ENCODE measurements around the gene SLFN5.
"Not testable (repeated sequence)": the region's sequence is repeated elsewhere in the genome, so short reads cannot be mapped to it uniquely, and the experiment has no call there.

Gene SLFN5

DNA sequence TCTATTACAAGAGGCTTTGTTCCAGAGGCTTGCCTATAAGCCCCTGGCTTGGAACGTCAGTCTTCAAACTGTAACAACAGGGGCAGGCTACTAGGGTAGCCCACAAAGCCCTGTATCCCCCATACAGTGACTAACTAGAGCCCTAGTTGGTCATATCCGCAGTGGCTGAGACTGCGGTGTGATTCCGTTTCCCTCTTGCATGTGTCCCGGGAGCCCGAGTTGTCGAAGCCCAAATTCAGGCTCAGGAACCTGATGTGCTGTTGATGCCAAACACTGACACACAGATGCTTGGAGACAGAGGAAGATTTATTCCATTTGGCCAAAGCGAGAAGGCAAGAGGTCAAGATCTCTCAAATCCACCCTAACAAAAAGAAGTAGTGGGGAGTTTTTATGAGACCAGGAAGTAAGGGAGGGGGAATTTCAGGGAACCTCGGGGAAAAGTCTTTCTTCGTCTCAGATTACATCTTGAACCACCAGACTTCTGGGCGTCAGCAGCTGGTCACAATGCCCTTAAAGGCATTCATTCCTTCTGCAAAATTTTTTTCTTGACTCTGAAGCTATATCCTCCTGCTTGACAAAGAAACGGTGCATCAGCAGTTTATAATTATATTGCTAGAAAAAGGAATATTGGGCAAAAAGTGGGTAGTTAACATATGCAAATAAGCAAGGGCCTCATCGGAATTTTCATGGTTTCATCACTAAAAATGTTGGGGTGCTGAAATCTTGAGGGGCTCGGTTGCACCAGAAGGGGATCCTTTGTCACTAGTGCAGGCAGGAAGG is 879 bp downstream of the SLFN5 start:
- no peak for DNase-seq

GRCh38 chr17:35244341-35245195 is 1.7 kb downstream of the SLFN5 start:
- DNase-seq: no peak

- DNase-seq: no peak
These were observed 2.3 kb downstream of the SLFN5 start for GRCh38 chr17:35245196-35245486.

DNA sequence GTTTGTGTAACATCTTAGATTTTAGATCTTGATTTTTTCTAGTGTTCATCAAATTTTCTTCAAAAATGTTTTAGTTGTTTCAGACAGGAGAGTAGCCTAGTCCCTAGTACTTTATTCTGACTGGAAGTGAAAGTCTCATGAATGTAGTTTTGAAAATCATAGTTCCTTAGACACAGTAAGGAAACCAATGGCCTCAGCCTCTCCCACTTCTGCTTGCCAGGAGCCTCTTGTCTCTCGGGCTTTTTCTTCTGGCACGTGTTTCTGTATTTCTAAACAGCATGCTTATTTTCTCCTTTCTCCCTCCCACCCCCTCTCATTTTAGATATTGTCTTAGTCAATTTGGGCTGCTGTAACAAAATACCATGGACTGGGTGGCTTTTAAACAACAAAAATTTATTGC is 9.8 kb downstream of the SLFN5 start:
- no peak for DNase-seq

- DNase-seq: no peak
These were observed 11.4 kb downstream of the SLFN5 start for GRCh38 chr17:35254107-35254773.

DNA sequence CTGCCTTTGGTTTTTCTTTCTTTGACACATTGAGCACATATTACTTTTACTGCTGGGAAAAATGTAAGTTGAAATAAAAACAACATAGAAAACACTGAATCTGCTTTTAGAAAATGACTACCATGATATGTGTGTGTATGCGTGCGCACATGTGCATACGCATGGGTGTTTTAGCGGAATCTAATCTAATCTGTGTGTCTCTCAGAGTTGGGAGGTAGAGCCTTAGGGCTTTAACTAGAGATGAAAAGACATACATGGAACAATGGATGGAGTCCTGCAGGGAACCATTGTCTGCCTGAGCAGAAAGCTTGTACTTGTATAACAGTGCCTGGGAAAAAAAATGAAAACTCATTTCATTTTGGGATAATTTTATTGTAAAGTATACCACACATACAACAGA is 12.4 kb downstream of the SLFN5 start:
- DNase-seq: no peak

DNA sequence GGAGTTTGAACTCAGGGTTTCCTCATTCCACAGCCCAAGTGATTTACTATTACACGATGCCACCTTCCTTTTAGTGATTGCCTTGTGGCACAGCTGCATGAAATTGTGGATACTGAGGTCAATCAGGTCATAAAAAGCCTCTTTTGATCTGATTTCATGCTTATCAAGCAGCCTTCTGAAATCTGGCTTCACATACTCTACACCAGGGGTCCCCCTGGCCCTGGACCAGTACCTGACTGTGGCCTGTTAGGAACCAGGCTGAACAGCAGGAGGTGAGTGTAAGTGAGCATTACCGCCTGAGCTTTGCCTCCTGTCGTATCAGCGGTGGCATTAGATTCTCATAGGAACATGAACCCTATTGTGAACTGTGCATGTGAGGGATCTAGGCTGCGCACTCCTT is 13.8 kb downstream of the SLFN5 start:
- no peak for DNase-seq

GRCh38 chr17:35257208-35257659 is 14.4 kb downstream of the SLFN5 start:
- DNase-seq: peak; percentile 86

- no peak for DNase-seq
These were observed 16.1 kb downstream of the SLFN5 start for GRCh38 chr17:35259001-35259400.

DNA sequence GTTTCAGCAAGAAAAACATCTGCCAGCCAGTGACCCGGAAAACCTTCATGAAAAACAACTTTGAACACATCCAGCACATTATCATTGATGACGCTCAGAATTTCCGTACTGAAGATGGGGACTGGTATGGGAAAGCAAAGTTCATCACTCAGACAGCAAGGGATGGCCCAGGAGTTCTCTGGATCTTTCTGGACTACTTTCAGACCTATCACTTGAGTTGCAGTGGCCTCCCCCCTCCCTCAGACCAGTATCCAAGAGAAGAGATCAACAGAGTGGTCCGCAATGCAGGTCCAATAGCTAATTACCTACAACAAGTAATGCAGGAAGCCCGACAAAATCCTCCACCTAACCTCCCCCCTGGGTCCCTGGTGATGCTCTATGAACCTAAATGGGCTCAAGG is 22.2 kb downstream of the SLFN5 start:
- DNase-seq: no peak

DNA sequence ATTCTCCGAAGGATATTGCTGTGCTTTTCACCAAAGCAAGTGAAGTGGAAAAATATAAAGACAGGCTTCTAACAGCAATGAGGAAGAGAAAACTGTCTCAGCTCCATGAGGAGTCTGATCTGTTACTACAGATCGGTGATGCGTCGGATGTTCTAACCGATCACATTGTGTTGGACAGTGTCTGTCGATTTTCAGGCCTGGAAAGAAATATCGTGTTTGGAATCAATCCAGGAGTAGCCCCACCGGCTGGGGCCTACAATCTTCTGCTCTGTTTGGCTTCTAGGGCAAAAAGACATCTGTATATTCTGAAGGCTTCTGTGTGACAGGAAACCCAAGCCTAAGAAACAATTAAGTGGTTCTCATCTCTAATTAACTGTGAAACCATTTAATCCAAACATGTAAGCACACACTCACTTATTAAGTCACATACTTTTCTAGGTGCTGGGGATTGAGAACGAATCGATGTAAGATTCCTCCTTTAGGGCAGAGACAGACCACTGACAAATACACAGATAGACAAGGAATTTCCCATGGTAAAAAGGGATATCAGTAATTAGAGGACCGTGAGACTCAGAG is 22.8 kb downstream of the SLFN5 start:
- no peak for DNase-seq

- DNase-seq: not testable (repeated sequence)
These were observed 31.5 kb downstream of the SLFN5 start for GRCh38 chr17:35274167-35275066.

- not testable (repeated sequence) for DNase-seq
These were observed 35.6 kb downstream of the SLFN5 start for GRCh38 chr17:35278454-35278853.

GRCh38 chr17:35278876-35279275 is 36.0 kb downstream of the SLFN5 start:
- DNase-seq: not testable (repeated sequence)

- no peak for DNase-seq
These were observed 40.9 kb downstream of the SLFN5 start for GRCh38 chr17:35283767-35284166.

GRCh38 chr17:35284955-35285354 is 42.1 kb downstream of the SLFN5 start:
- DNase-seq: no peak

DNA sequence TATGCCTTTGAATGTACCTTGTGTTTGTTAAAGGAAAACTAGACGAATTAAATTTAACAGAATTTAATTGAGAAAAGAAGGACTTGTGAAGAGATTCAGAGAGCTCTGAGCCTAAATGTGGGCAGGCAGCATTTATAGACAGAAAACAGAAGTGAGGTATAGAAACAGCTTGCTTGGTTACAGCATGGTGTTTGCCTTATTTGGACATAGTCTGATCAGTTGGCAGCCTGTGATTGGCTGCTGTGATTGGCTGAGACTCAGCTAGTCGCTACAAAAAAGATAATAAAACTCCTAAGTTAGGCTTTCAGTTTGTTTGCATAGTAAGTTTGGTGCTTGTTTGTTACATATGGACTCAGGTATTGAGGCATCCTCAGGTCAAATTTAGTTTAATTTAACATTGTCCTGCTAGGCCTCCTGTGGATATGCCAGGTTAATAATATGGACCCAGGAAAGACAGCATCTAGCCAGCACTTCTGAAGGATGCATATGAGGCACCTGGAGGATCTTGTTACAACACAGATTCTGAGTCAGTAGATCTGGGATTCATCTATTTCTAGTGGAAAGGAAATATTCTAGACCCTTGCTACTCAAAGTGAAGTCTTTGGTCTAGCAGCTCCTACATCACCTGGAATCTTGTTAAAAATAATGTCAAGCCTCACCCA is 43.4 kb downstream of the SLFN5 start:
- no peak for DNase-seq

DNA sequence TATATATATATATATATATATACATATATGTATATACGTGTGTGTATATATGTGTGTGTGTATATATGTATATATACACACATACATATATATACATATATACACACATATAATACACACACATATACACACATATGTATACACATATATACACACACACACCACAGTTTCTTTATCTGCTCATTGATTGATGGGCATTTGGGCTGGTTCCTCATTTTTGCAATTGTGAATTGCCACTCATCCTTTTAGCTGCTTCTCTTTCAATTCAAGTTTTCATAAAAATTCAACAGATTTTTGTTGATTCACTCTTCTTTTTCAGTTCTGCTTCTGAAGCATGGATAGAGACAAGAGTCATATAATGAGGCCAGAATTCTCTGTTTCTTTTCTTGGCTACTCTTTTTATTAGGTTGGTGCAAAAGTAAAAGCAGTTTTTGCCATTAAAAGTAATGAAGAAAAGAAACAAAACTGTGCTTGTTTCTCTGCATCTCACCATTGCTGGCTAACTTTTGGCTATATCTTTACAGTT is 44.5 kb downstream of the SLFN5 start:
- DNase-seq: no peak

DNA sequence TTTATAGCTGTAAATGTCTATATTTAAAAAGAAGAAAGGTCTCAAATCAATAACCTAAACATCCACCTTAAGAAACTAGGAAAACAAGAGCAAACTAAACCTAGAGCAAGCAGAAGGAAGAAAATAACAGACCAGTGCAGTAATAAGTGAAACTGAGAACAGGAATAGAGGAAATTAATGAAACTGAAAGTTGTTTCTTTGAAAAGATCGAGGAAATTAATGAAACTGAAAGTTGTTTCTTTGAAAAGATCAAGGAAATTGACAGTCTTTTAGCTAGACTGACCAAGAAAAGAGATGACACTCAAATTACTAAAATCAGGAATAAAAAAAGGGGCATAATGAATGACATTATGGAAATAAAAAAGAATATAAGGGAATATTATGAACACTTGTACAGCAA is 46.4 kb downstream of the SLFN5 start:
- no peak for DNase-seq

DNA sequence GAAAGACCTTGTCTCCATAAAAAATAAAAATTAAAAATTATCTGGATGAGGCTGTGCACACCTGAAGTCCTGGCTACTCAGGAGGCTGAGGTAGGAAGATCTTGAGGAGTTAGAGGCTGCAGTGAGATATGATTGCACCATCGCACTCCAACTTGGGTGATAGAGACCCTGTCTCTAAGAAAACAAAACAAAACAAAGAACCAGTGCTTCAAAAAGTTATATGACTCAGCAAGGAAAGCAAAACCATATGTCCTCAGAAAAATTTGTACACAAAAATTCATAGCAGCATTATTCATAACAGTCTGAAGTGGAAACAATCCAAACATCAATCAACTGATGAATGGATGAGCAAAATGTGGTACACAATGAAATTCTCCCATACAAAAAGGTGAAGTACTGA is 48.9 kb downstream of the SLFN5 start:
- no peak for DNase-seq

DNA sequence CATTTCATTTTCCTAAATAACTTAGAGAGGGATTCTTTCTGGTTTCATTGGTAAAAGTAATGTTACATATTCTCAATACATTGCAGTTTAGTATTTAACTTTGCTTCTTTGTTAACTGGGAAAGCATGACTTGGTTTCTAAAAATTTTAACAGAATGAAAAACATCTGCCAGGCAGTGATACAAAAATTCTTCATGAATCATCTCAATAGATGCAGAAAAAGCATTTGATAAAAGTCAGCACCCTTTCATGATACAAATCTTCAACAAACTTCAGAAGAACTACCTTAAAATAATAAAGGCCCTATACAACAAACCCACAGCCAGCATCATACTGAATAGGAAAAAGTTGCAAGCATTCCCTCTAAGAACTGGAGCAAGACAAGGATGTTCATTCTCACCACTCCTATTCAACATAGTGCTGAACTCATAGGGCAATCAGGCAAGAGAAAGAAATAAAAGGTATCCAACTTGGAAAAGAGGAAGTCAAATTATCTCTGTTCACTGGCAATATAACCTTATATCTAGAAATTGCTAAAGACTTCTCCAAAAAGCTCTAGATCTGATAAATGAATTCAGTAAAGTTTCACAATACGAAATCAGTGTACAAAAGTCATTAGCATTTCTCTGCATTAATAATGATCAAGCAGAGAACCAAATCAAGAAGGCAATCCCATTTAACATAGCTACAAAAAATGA is 50.4 kb downstream of the SLFN5 start:
- no peak for DNase-seq

Measured in NCI-H1105 (cell line).